ENCODE measurements around the gene PLEKHO2.
A peak's percentile ranks its signal among the peaks of the same experiment; 100 is the strongest.

Gene PLEKHO2

GRCh38 chr15:64870353-64870752 lies 28.6 kb downstream of the PLEKHO2 start:
- no peak for ATAC-seq
- TF ChIP-seq CREB5 (CRISPR knock-in tag; IDR thresholded peaks at IDR 0.05; ENCODE audit: low read depth), result no peak
- TF ChIP-seq CSRNP3 (CRISPR knock-in tag; IDR thresholded peaks at IDR 0.05), result no peak
- no peak for TF ChIP-seq ZC3H10 (CRISPR knock-in tag; IDR thresholded peaks at IDR 0.05)
- TF ChIP-seq TOX (CRISPR knock-in tag; IDR thresholded peaks at IDR 0.05; ENCODE audit: borderline replicate concordance), result no peak
- no peak for TF ChIP-seq CSDC2 (CRISPR knock-in tag; IDR thresholded peaks at IDR 0.05)
- no peak for TF ChIP-seq BACH2 (CRISPR knock-in tag; IDR thresholded peaks at IDR 0.05; ENCODE audit: borderline replicate concordance)
- TF ChIP-seq ISL1 (CRISPR knock-in tag; IDR thresholded peaks at IDR 0.05), result no peak
- TF ChIP-seq RARB (CRISPR knock-in tag; IDR thresholded peaks at IDR 0.05), result no peak
- TF ChIP-seq TSHZ2 (CRISPR knock-in tag; IDR thresholded peaks at IDR 0.05), result no peak
- TF ChIP-seq TCF4 (CRISPR knock-in tag; IDR thresholded peaks at IDR 0.05; ENCODE audit: borderline replicate concordance), result no peak
- TF ChIP-seq ARNTL (CRISPR knock-in tag; IDR thresholded peaks at IDR 0.05; ENCODE audit: borderline replicate concordance, low read depth), result no peak

- TF ChIP-seq GLIS3 (CRISPR knock-in tag; IDR thresholded peaks at IDR 0.05) (no peak), ZNF8 (CRISPR knock-in tag; IDR thresholded peaks at IDR 0.05) (no peak), PPARA (CRISPR knock-in tag; IDR thresholded peaks at IDR 0.05; ENCODE audit: borderline replicate concordance) (no peak), ZNF70 (CRISPR knock-in tag; IDR thresholded peaks at IDR 0.05) (no peak), BACH2 (CRISPR knock-in tag; IDR thresholded peaks at IDR 0.05; ENCODE audit: borderline replicate concordance) (no peak), ISL1 (CRISPR knock-in tag; IDR thresholded peaks at IDR 0.05) (no peak), TSHZ2 (CRISPR knock-in tag; IDR thresholded peaks at IDR 0.05) (no peak), PATZ1 (CRISPR knock-in tag; IDR thresholded peaks at IDR 0.05; ENCODE audit: borderline replicate concordance) (no peak), POU6F1 (CRISPR knock-in tag; IDR thresholded peaks at IDR 0.05; ENCODE audit: borderline replicate concordance, low read depth) (no peak), CSRNP3 (CRISPR knock-in tag; IDR thresholded peaks at IDR 0.05) (no peak), OSR1 (CRISPR knock-in tag; IDR thresholded peaks at IDR 0.05) (no peak), ARNTL (CRISPR knock-in tag; IDR thresholded peaks at IDR 0.05; ENCODE audit: borderline replicate concordance, low read depth) (no peak), TCF4 (CRISPR knock-in tag; IDR thresholded peaks at IDR 0.05; ENCODE audit: borderline replicate concordance) (no peak), SNAI2 (CRISPR knock-in tag; IDR thresholded peaks at IDR 0.05) (no peak), CSDC2 (CRISPR knock-in tag; IDR thresholded peaks at IDR 0.05) (no peak)
- ATAC-seq, result peak; percentile 30
Observed at GRCh38 chr15:64875641-64876223, 34.0 kb downstream of the PLEKHO2 start.
